OCI-LY7 (cell line): ENCODE measurements around the gene CCDC192. TPM values are rescaled to one million over a fixed set of nuclear protein-coding genes. Genes with fewer than 3 reads are reported as not detected.

Source experiments
- BruUV-seq: library from RNA; stranded (reverse); fragments of 400-500 nt; replicated peaks from 2 replicates; lab custom pipeline; 2021; lab: Mats Ljungman, UMichigan
- CTCF ChIA-PET: fragments of 300-600 bp; sonication (Branson Sonifier 250); formaldehyde crosslinking; loops from one replicate; lab custom pipeline; 2022; ENCODE audit warnings: antibody characterized with exemption; ENCODE audit not compliant: unreplicated experiment; lab: Charles Lee
- POLR2A ChIA-PET: fragments of 300-600 bp; sonication (Branson Sonifier 250); formaldehyde crosslinking; loops from one replicate; lab custom pipeline; 2022; ENCODE audit warnings: antibody characterized with exemption; lab: Charles Lee
- DNase-seq: peaks from one replicate; pipeline ENCODE4 v3.0.0-alpha.2; 2015; ENCODE audit warnings: low spot score
- H2AFZ ChIP-seq: fragments of 200-600 bp; sonication (generic), shearing (Covaris generic); 2 replicates; pipeline ENCODE4 v1.6.1; 2014; ENCODE audit warnings: mild to moderate bottlenecking, antibody characterized with exemption, low read length, moderate library complexity
- H3K27ac ChIP-seq: fragments of 200-600 bp; sonication (generic); 2 replicates; pipeline ENCODE4 v1.5.1; 2014; ENCODE audit warnings: mixed run types, low read depth, mild to moderate bottlenecking, moderate library complexity, low read length, inconsistent platforms; ENCODE audit not compliant: poor library complexity, severe bottlenecking
- H3K36me3 ChIP-seq: fragments of 200-600 bp; sonication (generic); 2 replicates; pipeline ENCODE4 v1.6.1; 2014; ENCODE audit warnings: mild to moderate bottlenecking, antibody characterized with exemption, low read length, moderate library complexity, mixed read lengths; ENCODE audit not compliant: insufficient read depth
- H3K4me1 ChIP-seq: fragments of 200-600 bp; sonication (generic); 2 replicates; pipeline ENCODE4 v1.5.1; 2014; ENCODE audit warnings: mild to moderate bottlenecking, low read length; ENCODE audit not compliant: insufficient read depth, poor library complexity, severe bottlenecking
- H3K4me2 ChIP-seq: fragments of 200-600 bp; sonication (generic); 2 replicates; pipeline ENCODE4 v1.6.1; 2014; ENCODE audit warnings: mild to moderate bottlenecking, low read length
- H3K4me3 ChIP-seq: fragments of 200-600 bp; sonication (generic); 2 replicates; pipeline ENCODE4 v1.5.1; 2014; ENCODE audit warnings: mild to moderate bottlenecking, low read depth, low read length; ENCODE audit not compliant: poor library complexity, severe bottlenecking
- H3K79me2 ChIP-seq: fragments of 200-600 bp; sonication (generic); 2 replicates; pipeline ENCODE4 v1.6.1; 2016; ENCODE audit warnings: low read depth, mild to moderate bottlenecking, low read length, moderate library complexity, mixed read lengths; ENCODE audit not compliant: insufficient read depth
- H3K9me2 ChIP-seq: fragments of 200-600 bp; sonication (generic); 2 replicates; pipeline ENCODE4 v1.6.1; 2016; ENCODE audit warnings: mild to moderate bottlenecking, low read length, mixed read lengths; ENCODE audit not compliant: insufficient read depth
- H3K9me3 ChIP-seq: fragments of 200-600 bp; sonication (generic); 2 replicates; pipeline ENCODE4 v1.6.1; 2014; ENCODE audit warnings: mild to moderate bottlenecking, mixed run types, low read length, mixed read lengths
- H4K20me1 ChIP-seq: fragments of 200-600 bp; sonication (generic); 2 replicates; pipeline ENCODE4 v1.6.1; 2014; ENCODE audit warnings: mild to moderate bottlenecking, antibody characterized with exemption, low read length, moderate library complexity, mixed read lengths; ENCODE audit not compliant: insufficient read depth
- EZH2phosphoT487 ChIP-seq: fragments of 200-600 bp; sonication (generic); IDR thresholded peaks from 2 replicates; pipeline ENCODE4 v1.6.1; 2018; ENCODE audit warnings: low read depth, borderline replicate concordance, mild to moderate bottlenecking, mixed run types, antibody characterized with exemption, low read length, moderate library complexity, mixed read lengths
- intact Hi-C: fragments of 100-400 bp; cut with micrococcal nuclease; formaldehyde crosslinking; loops from one replicate; pipeline ENCODE4 v1.10.0; 2022; ENCODE audit not compliant: unreplicated experiment
- total RNA-seq, 2 experiments: library from RNA; depleted of rRNA in 1 of 2; stranded (reverse); fragments of >200 nt in 1 of 2; shearing (Covaris generic) in 1 of 2; gene quantifications; 2 replicates each; pipeline ENCODE4 v1.2.3, GENCODE V29; 2014 to 2022
- TF ChIP-seq, protein P1 (sequence below): fragments of 200-600 bp; sonication (generic); conservative IDR thresholded peaks from 2 replicates; pipeline ENCODE4 v1.5.1; 2014; ENCODE audit warnings: mild to moderate bottlenecking, antibody characterized with exemption, low read length, moderate library complexity, mixed read lengths

Gene CCDC192
- total RNA-seq, 2 experiments from 2014 or later, result not detected

- no peak for DNase-seq
- H3K4me2 ChIP-seq, result no peak overlapping the region
- H3K4me1 ChIP-seq, result no peaks in the 10 kb centered on the region
- ChIA-PET POLR2A (interaction anchor here (0.6 kb wide), 1 partner anchor 26 kb away, joined by 3 read pairs; no protein-coding TSS in a partner anchor), CTCF (no interaction called here)
- intact Hi-C loops, result no loop called here
- no peaks in the 10 kb centered on the region for H3K9me3 ChIP-seq
- H3K9me2 ChIP-seq, result no peaks in the 10 kb centered on the region
- peaks cover 16% of the 10 kb centered on the region for H3K36me3 ChIP-seq
- H2AFZ ChIP-seq, result no peak overlapping the region
- TF ChIP-seq, protein P1, sequence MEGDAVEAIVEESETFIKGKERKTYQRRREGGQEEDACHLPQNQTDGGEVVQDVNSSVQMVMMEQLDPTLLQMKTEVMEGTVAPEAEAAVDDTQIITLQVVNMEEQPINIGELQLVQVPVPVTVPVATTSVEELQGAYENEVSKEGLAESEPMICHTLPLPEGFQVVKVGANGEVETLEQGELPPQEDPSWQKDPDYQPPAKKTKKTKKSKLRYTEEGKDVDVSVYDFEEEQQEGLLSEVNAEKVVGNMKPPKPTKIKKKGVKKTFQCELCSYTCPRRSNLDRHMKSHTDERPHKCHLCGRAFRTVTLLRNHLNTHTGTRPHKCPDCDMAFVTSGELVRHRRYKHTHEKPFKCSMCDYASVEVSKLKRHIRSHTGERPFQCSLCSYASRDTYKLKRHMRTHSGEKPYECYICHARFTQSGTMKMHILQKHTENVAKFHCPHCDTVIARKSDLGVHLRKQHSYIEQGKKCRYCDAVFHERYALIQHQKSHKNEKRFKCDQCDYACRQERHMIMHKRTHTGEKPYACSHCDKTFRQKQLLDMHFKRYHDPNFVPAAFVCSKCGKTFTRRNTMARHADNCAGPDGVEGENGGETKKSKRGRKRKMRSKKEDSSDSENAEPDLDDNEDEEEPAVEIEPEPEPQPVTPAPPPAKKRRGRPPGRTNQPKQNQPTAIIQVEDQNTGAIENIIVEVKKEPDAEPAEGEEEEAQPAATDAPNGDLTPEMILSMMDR, result no peak
- no peak for TF ChIP-seq EZH2phosphoT487
- no TSS peak for BruUV-seq
- no peaks in the 10 kb centered on the region for H3K79me2 ChIP-seq
- H4K20me1 ChIP-seq, result no peaks in the 10 kb centered on the region
- H3K27ac ChIP-seq, result no peak overlapping the region
- H3K4me3 ChIP-seq, result no peak overlapping the region
Observed at GRCh38 chr5:127967983-127968592, 264.9 kb downstream of the CCDC192 start.

GRCh38 chr5:127969002-127969401, 265.8 kb downstream of the CCDC192 start:
- ChIA-PET CTCF (no interaction called here), POLR2A (no interaction called here)
- TF ChIP-seq, protein P1, result no peak
- TF ChIP-seq EZH2phosphoT487, result no peak
- DNase-seq, result no peak
- no peaks in the 10 kb centered on the region for H3K9me3 ChIP-seq
- H4K20me1 ChIP-seq, result no peaks in the 10 kb centered on the region
- no peak overlapping the region for H3K4me2 ChIP-seq
- no peaks in the 10 kb centered on the region for H3K79me2 ChIP-seq
- H2AFZ ChIP-seq, result no peak overlapping the region
- H3K4me3 ChIP-seq, result no peak overlapping the region
- H3K36me3 ChIP-seq, result peaks cover 16% of the 10 kb centered on the region
- H3K27ac ChIP-seq, result no peak overlapping the region
- intact Hi-C loops, result no loop called here
- H3K4me1 ChIP-seq, result no peaks in the 10 kb centered on the region
- no TSS peak for BruUV-seq
- H3K9me2 ChIP-seq, result no peaks in the 10 kb centered on the region

GRCh38 chr5:127969651-127970050, 266.5 kb downstream of the CCDC192 start:
- no peak overlapping the region for H3K4me2 ChIP-seq
- H3K9me3 ChIP-seq, result no peaks in the 10 kb centered on the region
- no peak for DNase-seq
- no peaks in the 10 kb centered on the region for H4K20me1 ChIP-seq
- H3K27ac ChIP-seq, result no peak overlapping the region
- H3K4me1 ChIP-seq, result no peaks in the 10 kb centered on the region
- ChIA-PET POLR2A (no interaction called here), CTCF (no interaction called here)
- H3K36me3 ChIP-seq, result peaks cover 16% of the 10 kb centered on the region
- H3K4me3 ChIP-seq, result no peak overlapping the region
- intact Hi-C loops, result no loop called here
- no peaks in the 10 kb centered on the region for H3K79me2 ChIP-seq
- no peaks in the 10 kb centered on the region for H3K9me2 ChIP-seq
- no TSS peak for BruUV-seq
- TF ChIP-seq, protein P1, result no peak
- TF ChIP-seq EZH2phosphoT487, result no peak
- no peak overlapping the region for H2AFZ ChIP-seq
